KG1 (cell line): ENCODE measurements around the gene CHKA.

Experiments
- DNase-seq: peaks from one replicate; lab custom pipeline; 2025; lab: John Stamatoyannopoulos, UW

CHKA gene

DNA sequence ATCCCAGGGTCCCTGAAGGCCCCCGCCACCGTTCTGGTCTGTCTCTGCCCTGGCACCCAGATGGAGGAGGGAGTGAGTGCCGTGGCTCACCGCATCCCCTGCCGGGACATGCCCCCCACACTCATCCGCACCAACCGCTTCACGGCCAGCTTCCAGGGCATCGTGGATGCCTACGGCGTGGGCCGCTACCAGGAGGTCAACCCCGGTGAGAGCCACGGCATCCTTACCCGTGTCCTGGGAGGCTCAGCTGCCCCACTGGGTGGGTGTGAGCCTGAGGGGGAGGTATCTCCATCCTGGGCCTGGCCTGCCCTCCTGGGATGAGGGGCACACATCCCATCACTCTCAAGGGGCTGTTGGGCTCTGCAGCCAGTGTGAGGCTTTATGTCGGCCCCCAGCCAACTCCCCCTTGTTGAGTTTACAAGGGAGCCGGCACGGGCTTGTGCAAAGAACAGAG is 76.3 kb downstream of the CHKA start:
- no peak for DNase-seq

DNA sequence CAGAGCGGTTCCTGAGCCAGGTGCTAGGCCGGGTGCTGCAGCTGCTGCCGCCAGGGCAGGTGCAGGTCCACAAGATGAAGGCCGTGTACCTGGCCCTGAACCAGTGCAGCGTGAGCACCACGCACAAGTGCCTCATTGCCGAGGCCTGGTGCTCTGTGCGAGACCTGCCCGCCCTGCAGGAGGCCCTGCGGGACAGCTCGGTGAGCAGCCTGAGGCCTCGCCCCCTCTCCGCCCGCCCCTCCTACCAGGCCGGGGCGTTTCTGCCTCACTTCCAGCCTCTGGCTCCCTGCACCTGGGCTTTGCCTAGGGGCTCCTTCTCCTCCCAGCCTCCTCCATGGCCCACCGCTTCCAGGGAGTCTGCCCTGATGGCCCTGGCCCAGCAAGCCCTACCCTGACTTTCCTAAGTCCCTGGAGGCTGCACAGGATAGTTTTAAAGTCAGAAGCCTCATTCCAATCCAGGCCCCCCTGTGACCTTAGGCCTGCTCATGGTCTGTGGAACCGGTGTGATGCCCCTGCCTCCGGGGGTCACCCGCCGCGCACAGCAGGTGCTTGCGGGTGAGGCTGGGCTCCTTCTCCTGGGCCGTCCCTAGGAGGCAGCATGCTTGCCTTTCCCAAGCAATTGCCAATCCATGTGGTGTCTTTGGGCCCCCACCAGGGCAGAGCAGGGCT is 76.9 kb downstream of the CHKA start:
- no peak for DNase-seq

DNA sequence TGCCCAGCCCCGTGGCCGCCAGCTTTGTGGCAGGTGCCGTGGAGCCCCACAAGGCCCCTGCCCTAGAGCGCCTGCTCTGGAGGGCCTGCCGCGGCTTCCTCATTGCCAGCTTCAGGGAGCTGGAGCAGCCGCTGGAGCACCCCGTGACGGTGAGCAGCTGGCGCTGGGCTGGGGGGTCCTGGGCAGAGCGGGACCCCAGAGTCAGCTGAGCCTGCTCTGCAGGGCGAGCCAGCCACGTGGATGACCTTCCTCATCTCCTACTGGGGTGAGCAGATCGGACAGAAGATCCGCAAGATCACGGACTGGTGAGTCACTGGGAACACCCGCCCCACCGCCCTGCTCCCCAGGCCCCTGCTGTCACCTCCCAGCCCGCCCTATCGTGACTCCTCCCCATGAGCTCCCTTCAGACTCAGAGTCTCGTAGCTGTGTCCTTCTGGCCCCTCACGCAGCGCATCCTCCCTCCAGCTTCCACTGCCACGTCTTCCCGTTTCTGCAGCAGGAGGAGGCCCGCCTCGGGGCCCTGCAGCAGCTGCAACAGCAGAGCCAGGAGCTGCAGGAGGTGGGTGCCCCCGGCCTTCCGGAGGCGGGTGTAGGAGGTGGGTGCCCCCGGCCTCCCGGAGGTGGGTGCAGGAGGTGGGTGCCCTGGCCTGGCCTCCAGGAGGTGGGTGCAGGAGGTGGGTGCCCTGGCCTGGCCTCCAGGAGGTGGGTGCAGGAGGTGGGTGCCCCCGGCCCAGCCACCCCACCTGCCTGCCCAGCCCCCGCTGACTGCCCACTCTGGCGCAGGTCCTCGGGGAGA is 77.6 kb downstream of the CHKA start:
- no peak for DNase-seq

DNA sequence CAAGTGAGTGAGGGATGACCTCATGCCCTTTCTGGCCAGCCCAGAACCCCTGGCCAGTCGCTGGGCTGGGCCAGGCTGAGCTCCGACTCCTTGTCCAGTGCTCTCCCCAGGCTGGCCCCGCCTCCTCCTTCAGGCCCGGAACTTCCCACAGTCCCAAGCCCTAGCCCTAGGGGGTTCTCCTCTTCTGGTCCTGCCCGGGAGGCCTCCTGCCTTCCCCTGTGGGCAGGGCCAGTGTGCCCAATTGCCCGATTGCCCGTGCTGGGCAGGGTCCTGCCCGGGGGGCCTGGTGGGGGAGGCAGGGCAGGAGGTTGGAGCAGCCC is 78.2 kb downstream of the CHKA start:
- DNase-seq, result no peak

DNA sequence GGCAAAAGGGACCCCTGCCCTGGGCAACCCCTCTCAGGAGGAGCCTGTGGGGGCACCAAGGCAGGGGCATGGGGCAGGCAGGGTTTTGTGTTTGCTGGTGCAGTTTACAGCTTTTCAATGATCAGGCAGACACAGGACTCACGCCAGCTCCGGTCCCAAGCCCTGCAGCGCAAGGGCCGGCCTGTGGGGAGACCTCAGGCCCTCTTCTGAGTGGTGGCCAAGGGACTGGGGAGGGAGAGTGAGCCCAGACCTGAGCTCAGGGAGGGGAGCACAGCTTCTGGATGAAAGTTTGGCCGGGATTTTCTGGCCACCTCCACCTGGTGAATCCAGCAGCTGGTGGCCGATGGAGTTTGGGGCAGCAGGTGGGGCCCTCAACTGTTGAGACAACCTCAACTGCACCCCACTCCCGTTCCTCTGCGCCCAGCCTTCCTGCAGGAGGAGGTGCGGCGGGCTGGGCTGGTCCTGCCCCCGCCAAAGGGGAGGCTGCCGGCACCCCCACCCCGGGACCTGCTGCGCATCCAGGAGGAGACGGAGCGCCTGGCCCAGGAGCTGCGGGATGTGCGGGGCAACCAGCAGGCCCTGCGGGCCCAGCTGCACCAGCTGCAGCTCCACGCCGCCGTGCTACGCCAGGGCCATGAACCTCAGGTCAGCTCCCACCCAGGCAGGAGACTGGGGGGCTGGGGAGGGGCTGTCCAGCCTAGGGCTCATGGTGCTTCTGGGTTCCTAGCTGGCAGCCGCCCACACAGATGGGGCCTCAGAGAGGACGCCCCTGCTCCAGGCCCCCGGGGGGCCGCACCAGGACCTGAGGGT is 78.8 kb downstream of the CHKA start:
- DNase-seq, result no peak

- DNase-seq, result no peak
Measured at GRCh38 chr11:68041617-68042218, 79.5 kb downstream of the CHKA start.

DNA sequence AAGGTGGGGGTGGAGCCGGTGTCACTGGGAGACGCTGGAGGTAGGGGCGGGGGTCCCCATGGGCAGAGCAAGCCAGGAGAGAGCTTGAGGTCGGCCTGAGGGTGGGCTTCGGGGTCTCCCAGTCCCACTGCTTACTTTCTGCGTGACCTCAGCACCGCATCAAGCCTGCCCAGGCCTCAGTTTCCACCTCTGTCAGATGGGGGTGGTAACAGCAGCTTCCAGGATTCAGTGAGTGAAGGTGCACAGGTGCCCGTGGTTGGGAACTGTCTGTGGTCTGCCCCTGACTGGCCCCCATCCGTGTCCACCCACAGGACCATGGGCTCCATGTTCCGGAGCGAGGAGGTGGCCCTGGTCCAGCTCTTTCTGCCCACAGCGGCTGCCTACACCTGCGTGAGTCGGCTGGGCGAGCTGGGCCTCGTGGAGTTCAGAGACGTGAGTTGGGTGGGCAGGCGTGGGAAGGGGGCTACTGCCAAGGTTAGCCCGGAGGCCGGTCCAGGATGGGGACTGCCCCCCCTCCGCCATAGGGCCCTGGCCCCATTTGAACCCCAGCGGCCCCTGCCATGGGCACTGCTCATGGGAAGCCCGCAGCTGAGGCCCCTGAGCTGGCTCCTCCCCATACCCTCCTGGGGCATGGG is 80.1 kb downstream of the CHKA start:
- no peak for DNase-seq

GRCh38 chr11:68040101-68040956 is 80.9 kb downstream of the CHKA start:
- peak; percentile 66 for DNase-seq

DNA sequence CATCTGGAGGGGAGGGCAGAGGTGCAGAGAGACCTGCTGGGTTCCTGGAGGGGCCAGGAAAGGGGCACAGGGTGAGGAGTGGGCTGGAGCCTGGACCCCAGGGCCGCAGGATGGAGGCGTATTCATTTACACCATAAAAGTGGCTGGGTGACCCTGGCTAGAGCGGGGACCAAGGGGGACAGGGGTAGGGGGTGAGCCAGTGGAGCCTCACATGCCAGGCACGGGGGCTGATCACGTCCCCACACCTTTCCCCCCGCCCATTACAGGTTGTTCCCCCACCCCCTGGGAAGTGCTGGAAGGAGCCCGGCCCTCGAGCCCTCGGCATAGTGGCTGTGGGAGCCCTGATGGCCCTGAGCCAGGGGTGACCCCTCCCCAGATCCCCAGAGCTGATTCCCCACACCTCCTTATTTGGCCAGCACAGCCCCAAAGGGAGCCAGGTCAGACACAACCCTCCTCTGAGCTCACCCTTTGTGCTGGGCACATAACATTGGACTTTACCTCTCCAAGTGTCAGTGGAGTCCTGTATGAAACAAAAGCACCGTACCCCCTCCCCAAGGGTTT is 81.6 kb downstream of the CHKA start:
- DNase-seq, result no peak

GRCh38 chr11:68038718-68039525 is 82.3 kb downstream of the CHKA start, which contains the start of gene TCIRG1:
Gene TCIRG1, plus strand, starts transcription at chr11:68039025. Its CDS starts 2,247 bp downstream, at chr11:68041272.
- peak; percentile 15 for DNase-seq

- no peak for DNase-seq
Measured at GRCh38 chr11:68038226-68038717, 82.9 kb downstream of the CHKA start.

- DNase-seq, result peak; percentile 80
Measured at GRCh38 chr11:68037411-68038225, 83.6 kb downstream of the CHKA start.

GRCh38 chr11:68036717-68037239 is 84.4 kb downstream of the CHKA start:
- peak; percentile 80 for DNase-seq

GRCh38 chr11:68036141-68036716 is 85.0 kb downstream of the CHKA start:
- DNase-seq, result no peak

GRCh38 chr11:68035266-68035876 is 85.8 kb downstream of the CHKA start:
- DNase-seq, result no peak

GRCh38 chr11:68033708-68034045 is 87.5 kb downstream of the CHKA start:
- DNase-seq, result no peak

GRCh38 chr11:68032997-68033707 is 88.0 kb downstream of the CHKA start:
- no peak for DNase-seq
